Calu3 (cell line): Measurements from ENCODE around the gene ASMTL. TPM values are rescaled to one million over a fixed set of nuclear protein-coding genes. Genes with fewer than 3 reads are reported as not detected.

Experiments
- BruUV-seq: library from RNA; stranded (reverse); fragments of 400-500 nt; replicated peaks from 2 replicates; lab custom pipeline; 2021; lab: Mats Ljungman, UMichigan
- CTCF ChIA-PET: fragments of 300-600 bp; sonication (Branson Sonifier 250); formaldehyde crosslinking; loops from one replicate; lab custom pipeline; 2022; ENCODE audit warnings: antibody characterized with exemption; lab: Charles Lee
- DNase-seq: peaks from one replicate; pipeline ENCODE4 v3.0.0; 2022
- H3K27ac Mint-ChIP-seq: one replicate; pipeline ENCODE4 v1.8.0; 2022; ENCODE audit warnings: mixed read lengths; ENCODE audit not compliant: unreplicated experiment
- H3K27me3 Mint-ChIP-seq: one replicate; pipeline ENCODE4 v1.8.0; 2022; ENCODE audit warnings: mixed read lengths; ENCODE audit not compliant: unreplicated experiment
- H3K36me3 Mint-ChIP-seq: one replicate; pipeline ENCODE4 v1.8.0; 2022; ENCODE audit warnings: mild to moderate bottlenecking, moderate library complexity, mixed read lengths; ENCODE audit not compliant: insufficient read depth, unreplicated experiment
- H3K4me1 Mint-ChIP-seq: one replicate; pipeline ENCODE4 v1.8.0; 2022; ENCODE audit warnings: mild to moderate bottlenecking, low read depth, mixed read lengths; ENCODE audit not compliant: unreplicated experiment
- H3K4me3 Mint-ChIP-seq: one replicate; pipeline ENCODE4 v1.8.0; 2022; ENCODE audit warnings: mild to moderate bottlenecking, low read depth, moderate library complexity, mixed read lengths; ENCODE audit not compliant: unreplicated experiment
- H3K9me3 Mint-ChIP-seq: one replicate; pipeline ENCODE4 v1.8.0; 2022; ENCODE audit warnings: low read depth, mixed read lengths; ENCODE audit not compliant: unreplicated experiment
- intact Hi-C: fragments of 100-400 bp; cut with micrococcal nuclease; formaldehyde crosslinking; loops from one replicate; pipeline ENCODE4 v1.10.0; 2022; ENCODE audit not compliant: unreplicated experiment
- total RNA-seq: library from RNA; stranded (reverse); gene quantifications from 2 replicates; pipeline ENCODE4 v1.2.3, GENCODE V29; 2022
- TF ChIP-seq, protein P1 (sequence below): fragments of 200-600 bp; IDR thresholded peaks from one replicate; pipeline ENCODE4 v1.8.0; 2022; ENCODE audit warnings: antibody characterized with exemption; ENCODE audit not compliant: unreplicated experiment

The ASMTL gene
- total RNA-seq, 1 experiment from 2014 or later, result 14.4 TPM

DNA sequence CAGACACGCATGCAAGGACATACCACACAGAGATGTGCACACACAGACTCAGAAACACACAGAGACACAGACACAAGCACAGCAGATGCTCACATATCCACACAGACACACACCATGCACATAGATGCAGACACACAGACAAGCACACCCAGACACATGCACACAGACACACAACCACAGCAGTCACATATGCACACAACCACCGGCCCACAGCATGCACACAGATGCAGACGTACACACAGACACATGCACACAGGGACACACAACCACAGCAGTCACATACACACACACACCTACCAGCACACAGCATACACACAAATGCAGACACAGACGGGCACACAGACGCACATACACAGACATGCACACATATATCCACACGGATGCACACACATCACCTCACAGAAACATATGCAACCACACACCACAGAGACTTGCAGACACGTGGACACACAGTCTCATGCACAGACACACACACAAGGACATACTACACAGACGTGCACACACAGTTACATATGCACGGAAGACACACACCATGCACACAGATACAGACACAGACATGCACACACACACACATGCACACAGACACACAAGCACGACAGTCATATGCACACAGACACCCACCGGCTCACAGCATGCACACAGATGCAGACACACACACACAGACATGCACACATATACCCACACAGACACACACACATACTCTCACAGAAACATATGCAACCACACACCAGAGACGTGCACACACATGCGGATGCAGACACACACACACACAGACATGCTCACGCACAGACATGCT is 35.5 kb downstream of the ASMTL start:
- peaks cover 7% of the 10 kb centered on the region for H3K9me3 Mint-ChIP-seq
- intact Hi-C loops, result no loop called here
- BruUV-seq, result no TSS peak
- no peak for DNase-seq
- CTCF ChIA-PET, result no interaction called here
- no peaks in the 10 kb centered on the region for H3K27me3 Mint-ChIP-seq
- H3K4me1 Mint-ChIP-seq, result no peaks in the 10 kb centered on the region
- TF ChIP-seq, protein P1, sequence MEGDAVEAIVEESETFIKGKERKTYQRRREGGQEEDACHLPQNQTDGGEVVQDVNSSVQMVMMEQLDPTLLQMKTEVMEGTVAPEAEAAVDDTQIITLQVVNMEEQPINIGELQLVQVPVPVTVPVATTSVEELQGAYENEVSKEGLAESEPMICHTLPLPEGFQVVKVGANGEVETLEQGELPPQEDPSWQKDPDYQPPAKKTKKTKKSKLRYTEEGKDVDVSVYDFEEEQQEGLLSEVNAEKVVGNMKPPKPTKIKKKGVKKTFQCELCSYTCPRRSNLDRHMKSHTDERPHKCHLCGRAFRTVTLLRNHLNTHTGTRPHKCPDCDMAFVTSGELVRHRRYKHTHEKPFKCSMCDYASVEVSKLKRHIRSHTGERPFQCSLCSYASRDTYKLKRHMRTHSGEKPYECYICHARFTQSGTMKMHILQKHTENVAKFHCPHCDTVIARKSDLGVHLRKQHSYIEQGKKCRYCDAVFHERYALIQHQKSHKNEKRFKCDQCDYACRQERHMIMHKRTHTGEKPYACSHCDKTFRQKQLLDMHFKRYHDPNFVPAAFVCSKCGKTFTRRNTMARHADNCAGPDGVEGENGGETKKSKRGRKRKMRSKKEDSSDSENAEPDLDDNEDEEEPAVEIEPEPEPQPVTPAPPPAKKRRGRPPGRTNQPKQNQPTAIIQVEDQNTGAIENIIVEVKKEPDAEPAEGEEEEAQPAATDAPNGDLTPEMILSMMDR, result no peak
- H3K4me3 Mint-ChIP-seq, result no peak overlapping the region
- no peak overlapping the region for H3K27ac Mint-ChIP-seq
- H3K36me3 Mint-ChIP-seq, result peaks cover 47% of the 10 kb centered on the region

DNA sequence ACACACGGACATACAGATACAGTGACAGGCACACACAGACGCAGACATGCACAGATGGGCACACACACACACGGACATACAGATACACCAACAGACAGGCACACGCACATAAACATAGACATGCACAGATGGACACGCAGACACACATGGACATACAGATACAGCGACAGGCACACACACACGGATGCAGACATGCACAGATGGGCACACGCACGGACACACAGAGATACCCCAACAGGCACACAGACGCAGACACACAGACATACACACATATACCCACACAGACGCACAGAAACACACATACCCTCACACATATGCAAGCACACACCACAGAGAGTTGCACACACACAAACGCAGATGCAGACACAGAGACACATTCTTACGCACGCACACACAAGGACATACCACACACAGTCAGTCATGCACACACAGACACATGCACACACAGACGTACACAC is 36.4 kb downstream of the ASMTL start:
- CTCF ChIA-PET, result no interaction called here
- TF ChIP-seq, protein P1, result no peak
- no peaks in the 10 kb centered on the region for H3K4me1 Mint-ChIP-seq
- DNase-seq, result no peak
- intact Hi-C loops, result no loop called here
- H3K27ac Mint-ChIP-seq, result no peak overlapping the region
- no peaks in the 10 kb centered on the region for H3K27me3 Mint-ChIP-seq
- H3K36me3 Mint-ChIP-seq, result peaks cover 39% of the 10 kb centered on the region
- no peak overlapping the region for H3K4me3 Mint-ChIP-seq
- no TSS peak for BruUV-seq
- peaks cover 7% of the 10 kb centered on the region for H3K9me3 Mint-ChIP-seq

DNA sequence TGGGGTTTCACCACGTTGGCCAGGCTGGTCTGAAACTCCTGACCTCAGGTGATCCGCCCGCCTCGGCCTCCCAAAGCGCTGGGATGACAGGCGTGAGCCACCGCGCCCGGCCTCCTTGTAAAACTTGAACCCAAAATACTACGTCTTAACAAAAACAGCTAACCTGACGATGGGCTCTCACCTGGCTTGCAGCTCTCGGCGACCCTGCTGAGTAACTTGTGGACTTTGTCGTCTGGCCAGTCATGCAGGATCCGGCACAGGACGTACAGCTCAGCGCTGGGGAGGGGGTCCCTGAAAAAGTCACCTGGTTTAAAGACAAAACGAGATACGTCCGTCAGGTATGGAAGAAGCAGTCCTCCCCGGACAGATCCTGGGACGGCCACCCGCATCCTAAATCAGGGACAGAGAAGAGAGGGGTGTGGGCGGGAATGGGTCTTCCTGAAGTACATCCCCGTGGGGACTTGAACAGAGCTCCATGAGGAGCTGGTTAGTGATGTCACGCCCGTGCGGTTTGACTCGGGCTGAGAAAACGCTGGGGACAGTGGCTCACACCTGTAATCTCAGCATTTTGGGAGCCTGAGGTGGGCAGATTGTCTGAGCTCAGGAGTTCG is 40.1 kb downstream of the ASMTL start:
- intact Hi-C loops, result no loop called here
- Mint-ChIP-seq H3K4me3 (no peak overlapping the region), H3K27me3 (no peaks in the 10 kb centered on the region), H3K27ac (no peak overlapping the region), H3K4me1 (no peaks in the 10 kb centered on the region), H3K36me3 (peaks cover 15% of the 10 kb centered on the region), H3K9me3 (no peaks in the 10 kb centered on the region)
- CTCF ChIA-PET, result no interaction called here
- BruUV-seq, result no TSS peak
- DNase-seq, result no peak
- TF ChIP-seq, protein P1, result no peak

DNA sequence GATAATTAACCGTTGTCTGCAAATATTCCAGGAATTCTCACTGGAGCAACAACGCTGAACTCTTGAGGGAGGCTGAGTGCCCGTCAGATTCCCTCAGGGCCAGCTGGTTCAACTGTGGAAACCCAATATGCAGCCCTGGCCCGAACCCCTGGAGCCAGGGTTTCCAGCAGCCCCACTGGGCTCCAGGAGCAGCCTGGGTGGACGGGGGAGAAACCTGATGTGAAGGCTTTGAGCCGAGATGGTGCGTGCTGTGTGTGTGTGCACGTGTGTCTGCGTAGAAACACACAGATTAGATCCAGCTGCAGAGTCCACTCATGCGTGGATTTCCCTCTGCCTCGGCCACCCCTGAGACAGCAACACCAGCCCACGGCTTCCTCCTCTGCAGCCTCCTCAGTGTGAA is 41.4 kb downstream of the ASMTL start:
- H3K27me3 Mint-ChIP-seq, result no peaks in the 10 kb centered on the region
- no TSS peak for BruUV-seq
- TF ChIP-seq, protein P1, result no peak
- no peak overlapping the region for H3K27ac Mint-ChIP-seq
- H3K9me3 Mint-ChIP-seq, result no peaks in the 10 kb centered on the region
- no peak for DNase-seq
- intact Hi-C loops, result no loop called here
- H3K36me3 Mint-ChIP-seq, result peaks cover 15% of the 10 kb centered on the region
- no peak overlapping the region for H3K4me3 Mint-ChIP-seq
- CTCF ChIA-PET, result no interaction called here
- H3K4me1 Mint-ChIP-seq, result no peaks in the 10 kb centered on the region
